Left lung (tissue), 10 donors: ENCODE results near the gene KCNA4. TPM values are rescaled to one million over a fixed set of nuclear protein-coding genes. Genes with fewer than 3 reads are reported as not detected.
"Not testable (repeated sequence)": the region's sequence is repeated elsewhere in the genome, so short reads cannot be mapped to it uniquely, and the experiment has no call there.

Experiments used
- ATAC-seq: fragments of 200-7000 bp; cut with Tn5 transposase; one replicate; pipeline ENCODE4 v1.9.1; 2020; ENCODE audit warnings: moderate library complexity
- DNase-seq, 4 donors: peaks; one replicate each; pipeline ENCODE4 v3.0.0-alpha.2; 2013 to 2020
- H3K27ac ChIP-seq, 2 donors: fragments of 200-600 bp; sonication (generic) in 1 of 2; one replicate each; pipeline versions ENCODE4 v1.5.0 to v1.8.0; 2020 to 2021
- H3K27me3 ChIP-seq, 2 donors: fragments of 200-600 bp; sonication (generic) in 1 of 2; one replicate each; pipeline versions ENCODE4 v1.5.0 to v1.8.0; 2020 to 2021
- H3K36me3 ChIP-seq, 2 donors: fragments of 200-600 bp; sonication (generic) in 1 of 2; one replicate each; pipeline versions ENCODE4 v1.5.0 to v1.8.0; 2020 to 2021
- H3K4me1 ChIP-seq, 2 donors: fragments of 200-600 bp; one replicate each; pipeline ENCODE4 v1.8.0; 2021
- H3K4me3 ChIP-seq, 2 donors: fragments of 200-600 bp; sonication (generic) in 1 of 2; one replicate each; pipeline versions ENCODE4 v1.5.0 to v1.8.0; 2020 to 2021; ENCODE audit warnings: mild to moderate bottlenecking in 1 of 2
- H3K9me3 ChIP-seq, 2 donors: fragments of 200-600 bp; sonication (generic) in 1 of 2; one replicate each; pipeline versions ENCODE4 v1.5.0 to v1.8.0; 2020 to 2021
- CTCF ChIP-seq, 2 donors: fragments of 200-600 bp; sonication (generic) in 1 of 2; IDR thresholded peaks; one replicate each; pipeline versions ENCODE4 v1.5.0 to v1.8.0; 2021; ENCODE audit warnings: antibody characterized with exemption in 2 of 2
- intact Hi-C, 2 donors: fragments of 100-400 bp; cut with DNase I; formaldehyde crosslinking; loops; one replicate each; pipeline versions ENCODE4 v1.11.2 to v1.14.2; 2022
- polyA plus RNA-seq, 6 donors: library from polyadenylated mRNA; unstranded; fragments of 120-200 nt; gene quantifications; one replicate each; pipeline ENCODE4 v1.2.1, GENCODE V29; 2013; ENCODE audit not compliant: insufficient read length in 6 of 6
- total RNA-seq, 2 donors: library from RNA; stranded (reverse); fragmentation: NEBNext Ultra II Directional; extraction: Animal tissue kit (Norgen Biotek cat#: 25700); gene quantifications; one replicate each; pipeline ENCODE4 v1.2.1, GENCODE V29; 2021
- donor health status: DM: no; HTN: yes; CAD: no.
- donor health status: DM: no; HTN: no; CAD: no.

Gene KCNA4
- total and polyA plus RNA-seq, 8 donors: 0.73 to 10.8 (median 6.3) TPM; not detected in 1

GRCh38 chr11:29978549-29978948 is 38.3 kb downstream of the KCNA4 start:
- no peak for DNase-seq
- H3K27ac ChIP-seq: no peak overlapping the region
- intact Hi-C loops: no loop called here
- H3K36me3 ChIP-seq: no peaks in the 10 kb centered on the region
- H3K4me1 ChIP-seq: no peaks in the 10 kb centered on the region
- no peaks in the 10 kb centered on the region for H3K9me3 ChIP-seq
- no peak overlapping the region for H3K4me3 ChIP-seq
- ATAC-seq: no peak
- TF ChIP-seq CTCF (IDR thresholded peaks at IDR 0.05): no peak
- H3K27me3 ChIP-seq: no peaks in the 10 kb centered on the region

- H3K4me3 ChIP-seq, ATAC-seq, H3K4me1 ChIP-seq, H3K36me3 ChIP-seq, intact Hi-C loops, H3K27ac ChIP-seq, H3K9me3 ChIP-seq, H3K27me3 ChIP-seq: not testable (repeated sequence)
- peak in 1 of 4 donors; percentile 15 for DNase-seq
Observed at GRCh38 chr11:29975580-29975979, 41.2 kb downstream of the KCNA4 start.

- Histone ChIP-seq H3K27me3 (no peaks in the 10 kb centered on the region), H3K36me3 (no peaks in the 10 kb centered on the region), H3K27ac (no peak overlapping the region), H3K4me1 (no peaks in the 10 kb centered on the region), H3K4me3 (no peak overlapping the region), H3K9me3 (no peaks in the 10 kb centered on the region)
- no peak for ATAC-seq
- no peak for TF ChIP-seq CTCF (IDR thresholded peaks at IDR 0.05)
- DNase-seq: no peak
- intact Hi-C loops: no loop called here
Observed at GRCh38 chr11:29963796-29964195, 53.0 kb downstream of the KCNA4 start.

GRCh38 chr11:29963036-29963435 is 53.8 kb downstream of the KCNA4 start:
- Histone ChIP-seq H3K27me3 (no peaks in the 10 kb centered on the region), H3K9me3 (no peaks in the 10 kb centered on the region), H3K27ac (no peak overlapping the region), H3K36me3 (no peaks in the 10 kb centered on the region), H3K4me3 (no peak overlapping the region), H3K4me1 (no peaks in the 10 kb centered on the region)
- intact Hi-C loops: no loop called here
- no peak for ATAC-seq
- TF ChIP-seq CTCF (IDR thresholded peaks at IDR 0.05): no peak
- no peak for DNase-seq

GRCh38 chr11:29962243-29962642 is 54.6 kb downstream of the KCNA4 start:
- H3K27me3 ChIP-seq: no peaks in the 10 kb centered on the region
- DNase-seq (no peak), ATAC-seq (no peak)
- intact Hi-C loops: no loop called here
- no peaks in the 10 kb centered on the region for H3K36me3 ChIP-seq
- no peaks in the 10 kb centered on the region for H3K4me1 ChIP-seq
- H3K27ac ChIP-seq: no peak overlapping the region
- H3K4me3 ChIP-seq: no peak overlapping the region
- H3K9me3 ChIP-seq: no peaks in the 10 kb centered on the region
- TF ChIP-seq CTCF (IDR thresholded peaks at IDR 0.05): no peak

Other genes with a start within 250 kb of the KCNA4 start
- gene FSHB, start 214.0 kb upstream of the KCNA4 start, total RNA-seq: not detected
- gene FSHB, start 214.0 kb upstream of the KCNA4 start, polyA plus RNA-seq: not detected